HAP-1 (cell line): ENCODE measurements around the gene ZNF526.

Experiments
- DNase-seq, 2 experiments: peaks; one replicate each; pipeline ENCODE4 v3.0.0-alpha.2; 2016 to 2020; ENCODE audit warnings: low spot score in 2 of 2
- H3K27me3 ChIP-seq: fragments of 250-450 bp; sonication (Bioruptor Pico); 2 replicates; pipeline ENCODE4 v1.5.1; 2020; ENCODE audit warnings: low read depth, mild to moderate bottlenecking, moderate library complexity
- H3K36me3 ChIP-seq: fragments of 250-450 bp; sonication (Bioruptor Pico); replicated peaks from 2 replicates; pipeline ENCODE4 v1.5.1; 2020; ENCODE audit warnings: mild to moderate bottlenecking
- H3K4me1 ChIP-seq: fragments of 250-450 bp; sonication (Bioruptor Pico); 2 replicates; pipeline ENCODE4 v1.5.1; 2020; ENCODE audit warnings: mild to moderate bottlenecking
- H3K4me3 ChIP-seq: fragments of 250-450 bp; sonication (Bioruptor Pico); 2 replicates; pipeline ENCODE4 v1.5.1; 2020; ENCODE audit warnings: mild to moderate bottlenecking, moderate library complexity
- H3K9me3 ChIP-seq: fragments of 250-450 bp; sonication (Bioruptor Pico); 2 replicates; pipeline ENCODE4 v1.5.1; 2020; ENCODE audit warnings: mild to moderate bottlenecking, moderate library complexity
- in situ Hi-C: fragments of 300-500 bp; cut with MboI; formaldehyde crosslinking; loops from 3 replicates; pipeline ENCODE4 v1.14.3; 2020; ENCODE audit warnings: low sequenced_read_pairs, inconsistent platforms, mixed read lengths

ZNF526 gene

GRCh38 chr19:42224940-42225717 is 5.0 kb downstream of the ZNF526 start:
- in situ Hi-C loops, result no loop called here
- H3K27me3 ChIP-seq, result no peaks in the 10 kb centered on the region
- no peaks in the 10 kb centered on the region for H3K9me3 ChIP-seq
- no peak overlapping the region for H3K4me3 ChIP-seq
- no peak for DNase-seq
- H3K36me3 ChIP-seq, result peaks cover 62% of the 10 kb centered on the region
- peaks cover 6% of the 10 kb centered on the region for H3K4me1 ChIP-seq

GRCh38 chr19:42225718-42226292 is 5.7 kb downstream of the ZNF526 start:
- H3K4me1 ChIP-seq, result peaks cover 5% of the 10 kb centered on the region
- H3K36me3 ChIP-seq, result peaks cover 66% of the 10 kb centered on the region
- H3K4me3 ChIP-seq, result no peak overlapping the region
- no peak for DNase-seq
- H3K27me3 ChIP-seq, result no peaks in the 10 kb centered on the region
- in situ Hi-C loops, result no loop called here
- H3K9me3 ChIP-seq, result no peaks in the 10 kb centered on the region

- H3K9me3 ChIP-seq, result no peaks in the 10 kb centered on the region
- H3K36me3 ChIP-seq, result peaks cover 77% of the 10 kb centered on the region
- DNase-seq, result no peak
- no peaks in the 10 kb centered on the region for H3K4me1 ChIP-seq
- in situ Hi-C loops, result no loop called here
- H3K4me3 ChIP-seq, result no peak overlapping the region
- no peaks in the 10 kb centered on the region for H3K27me3 ChIP-seq
Measured at GRCh38 chr19:42226886-42227285, 6.8 kb downstream of the ZNF526 start.

GRCh38 chr19:42228641-42229040 is 8.5 kb downstream of the ZNF526 start:
- H3K27me3 ChIP-seq, result no peaks in the 10 kb centered on the region
- no peak for DNase-seq
- no peak overlapping the region for H3K4me3 ChIP-seq
- in situ Hi-C loops, result no loop called here
- H3K9me3 ChIP-seq, result no peaks in the 10 kb centered on the region
- no peaks in the 10 kb centered on the region for H3K4me1 ChIP-seq
- peaks cover 83% of the 10 kb centered on the region for H3K36me3 ChIP-seq

GRCh38 chr19:42229301-42229854 is 9.3 kb downstream of the ZNF526 start:
- no peak overlapping the region for H3K4me3 ChIP-seq
- in situ Hi-C loops, result no loop called here
- H3K9me3 ChIP-seq, result no peaks in the 10 kb centered on the region
- H3K36me3 ChIP-seq, result peaks cover 88% of the 10 kb centered on the region
- DNase-seq, result no peak
- H3K4me1 ChIP-seq, result no peaks in the 10 kb centered on the region
- no peaks in the 10 kb centered on the region for H3K27me3 ChIP-seq

GRCh38 chr19:42229855-42230351 is 9.8 kb downstream of the ZNF526 start:
- in situ Hi-C loops, result no loop called here
- no peaks in the 10 kb centered on the region for H3K27me3 ChIP-seq
- no peak for DNase-seq
- no peaks in the 10 kb centered on the region for H3K9me3 ChIP-seq
- H3K4me3 ChIP-seq, result no peak overlapping the region
- no peaks in the 10 kb centered on the region for H3K4me1 ChIP-seq
- peaks cover 88% of the 10 kb centered on the region for H3K36me3 ChIP-seq

GRCh38 chr19:42230571-42230970 is 10.5 kb downstream of the ZNF526 start:
- no peak for DNase-seq
- Histone ChIP-seq H3K4me1 (no peaks in the 10 kb centered on the region), H3K4me3 (no peak overlapping the region), H3K9me3 (no peaks in the 10 kb centered on the region), H3K36me3 (peaks cover 88% of the 10 kb centered on the region), H3K27me3 (no peaks in the 10 kb centered on the region)
- in situ Hi-C loops, result no loop called here

- peaks cover 83% of the 10 kb centered on the region for H3K36me3 ChIP-seq
Measured at GRCh38 chr19:42232435-42232834, 12.3 kb downstream of the ZNF526 start.

GRCh38 chr19:42233106-42233505 is 13.0 kb downstream of the ZNF526 start:
- Histone ChIP-seq H3K4me1 (no peaks in the 10 kb centered on the region), H3K4me3 (no peak overlapping the region), H3K27me3 (no peaks in the 10 kb centered on the region), H3K9me3 (no peaks in the 10 kb centered on the region), H3K36me3 (peaks cover 81% of the 10 kb centered on the region)
- in situ Hi-C loops, result no loop called here
- no peak for DNase-seq

More at GRCh38 chr19:42232435-42232834, 12.3 kb downstream of the ZNF526 start:
- in situ Hi-C loops, result no loop called here
- H3K9me3 ChIP-seq, result no peaks in the 10 kb centered on the region
- H3K4me3 ChIP-seq, result no peak overlapping the region
- no peaks in the 10 kb centered on the region for H3K27me3 ChIP-seq
- DNase-seq, result no peak
- no peaks in the 10 kb centered on the region for H3K4me1 ChIP-seq

GRCh38 chr19:42233678-42234292 is 13.7 kb downstream of the ZNF526 start:
- in situ Hi-C loops, result no loop called here
- Histone ChIP-seq H3K9me3 (no peaks in the 10 kb centered on the region), H3K4me3 (no peak overlapping the region), H3K4me1 (no peaks in the 10 kb centered on the region), H3K27me3 (no peaks in the 10 kb centered on the region), H3K36me3 (peaks cover 76% of the 10 kb centered on the region)
- DNase-seq, result no peak

- DNase-seq, result no peak
- Histone ChIP-seq H3K4me3 (no peak overlapping the region), H3K9me3 (no peaks in the 10 kb centered on the region), H3K4me1 (no peaks in the 10 kb centered on the region), H3K27me3 (no peaks in the 10 kb centered on the region), H3K36me3 (peaks cover 72% of the 10 kb centered on the region)
- in situ Hi-C loops, result no loop called here
Measured at GRCh38 chr19:42234364-42234763, 14.3 kb downstream of the ZNF526 start.

- in situ Hi-C loops, result no loop called here
- DNase-seq, result no peak
- Histone ChIP-seq H3K36me3 (peaks cover 69% of the 10 kb centered on the region), H3K9me3 (no peaks in the 10 kb centered on the region), H3K27me3 (no peaks in the 10 kb centered on the region), H3K4me1 (no peaks in the 10 kb centered on the region), H3K4me3 (no peak overlapping the region)
Measured at GRCh38 chr19:42235181-42235580, 15.1 kb downstream of the ZNF526 start.

GRCh38 chr19:42239544-42240220 is 19.6 kb downstream of the ZNF526 start:
- no peak overlapping the region for H3K4me3 ChIP-seq
- H3K27me3 ChIP-seq, result no peaks in the 10 kb centered on the region
- peaks cover 30% of the 10 kb centered on the region for H3K36me3 ChIP-seq
- H3K4me1 ChIP-seq, result peaks cover 3% of the 10 kb centered on the region; the same call in 1 of the 2 replicates
- no peaks in the 10 kb centered on the region for H3K9me3 ChIP-seq
- DNase-seq, result no peak
- in situ Hi-C loops, result no loop called here
